HG02763 (cell line): ENCODE results near the gene KTN1.

ENCODE experiments used
- ATAC-seq: cut with Tn5 transposase; IDR thresholded peaks from one replicate; pipeline ENCODE4 v1.9.1; 2021; ENCODE audit warnings: mild to moderate bottlenecking, moderate library complexity; ENCODE audit not compliant: unreplicated experiment

The KTN1 gene

DNA sequence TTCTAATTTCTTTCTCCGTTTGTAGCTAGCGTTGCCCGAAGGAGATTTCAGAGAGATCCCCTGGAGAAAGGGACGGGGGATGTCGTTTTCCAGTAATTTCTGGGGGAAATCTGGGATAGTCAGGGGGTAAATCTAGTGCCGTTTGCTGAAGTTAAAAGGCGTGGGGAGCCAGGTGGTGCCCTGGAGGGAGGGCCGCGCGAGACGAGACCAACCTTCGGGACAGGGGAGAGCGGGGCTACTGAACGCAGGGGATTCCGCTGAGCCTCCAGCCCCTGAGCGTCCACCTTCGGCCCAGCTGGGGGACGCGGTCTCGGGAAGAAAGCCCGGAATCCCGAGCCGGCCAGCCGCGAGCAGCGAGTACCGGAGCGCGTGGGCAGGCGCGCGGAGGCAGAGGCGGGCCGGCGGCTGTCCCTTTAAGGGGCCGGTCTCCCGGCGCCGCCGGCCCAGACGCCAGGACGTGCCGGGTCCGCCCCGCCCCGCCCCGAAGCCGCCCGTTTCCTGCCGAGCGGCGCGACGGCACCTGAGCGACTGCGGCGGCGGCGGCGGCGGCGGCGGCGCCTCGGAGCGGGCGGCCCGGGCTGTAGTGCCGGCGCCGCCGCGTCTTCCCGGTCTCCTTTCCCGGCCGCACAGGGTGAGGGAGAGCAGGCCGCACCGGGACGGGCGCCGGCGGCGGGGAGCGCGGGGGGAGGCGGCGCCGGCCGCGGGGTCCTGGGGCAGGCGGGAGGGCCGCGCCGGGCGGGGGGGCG, at the start of gene KTN1:
Gene KTN1, plus strand, starts transcription at position 484 of the 746 bp plus-strand sequence. CDS start 31,842 bp downstream, outside the sequence.
- peak; percentile 81 for ATAC-seq

DNA sequence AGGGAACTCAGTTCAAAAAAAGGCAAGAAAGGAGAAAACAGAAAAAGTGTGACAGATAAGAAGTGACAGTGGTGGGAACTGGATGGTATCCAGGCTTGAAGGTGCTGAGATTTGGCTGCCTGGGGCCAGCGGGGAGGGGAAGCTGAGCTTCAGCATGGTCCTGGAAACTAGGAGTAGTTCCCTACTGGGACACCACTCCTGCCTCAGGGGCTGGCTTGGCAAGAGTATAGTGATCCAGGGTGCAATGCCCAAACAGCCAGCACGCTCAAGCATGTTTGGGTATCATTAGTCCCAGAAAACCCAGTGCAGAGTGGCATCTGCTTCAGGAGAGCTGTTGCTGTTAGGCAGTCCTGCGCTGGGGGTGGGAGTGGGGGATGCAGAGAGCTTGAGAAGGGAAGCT, 49.5 kb upstream of the KTN1 start:
- ATAC-seq = no peak

DNA sequence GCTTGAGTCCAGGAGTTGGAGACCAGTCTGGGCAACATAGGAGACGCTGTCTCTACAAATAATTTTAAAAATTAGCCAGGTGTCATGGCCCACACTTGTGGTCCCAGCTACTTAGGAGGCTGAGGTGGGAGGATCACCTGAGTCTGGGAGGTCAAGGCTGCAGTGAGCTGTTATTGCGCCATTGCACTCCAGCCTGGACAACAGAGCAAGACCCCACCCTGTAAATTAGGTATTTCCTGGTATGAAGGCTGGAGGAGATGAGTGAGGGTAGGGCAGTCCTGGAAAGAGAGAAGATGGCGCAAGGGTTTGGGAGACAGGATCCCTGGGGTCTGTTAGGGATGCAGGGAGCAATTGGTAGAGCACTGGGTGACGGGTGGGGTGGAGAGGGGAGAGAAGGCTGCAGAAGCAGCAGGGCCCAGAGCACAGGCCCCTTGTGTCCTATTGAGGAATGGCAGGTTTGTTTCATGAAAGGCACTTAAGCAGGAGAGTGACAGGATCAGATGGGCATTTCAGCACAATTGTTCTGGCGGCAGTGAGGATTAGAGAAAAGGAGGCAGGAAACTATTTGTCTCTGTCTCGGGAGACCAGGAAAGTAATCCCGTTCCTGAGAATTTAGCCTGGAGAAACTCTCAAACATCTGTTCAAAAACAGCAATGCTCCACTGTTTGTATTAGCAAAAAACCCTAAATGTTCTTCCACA, 47.2 kb upstream of the KTN1 start:
- ATAC-seq = no peak

- ATAC-seq = no peak
These were observed 46.0 kb upstream of the KTN1 start for GRCh38 chr14:55533960-55534359.

GRCh38 chr14:55535516-55536203, 44.3 kb upstream of the KTN1 start:
- ATAC-seq = no peak

GRCh38 chr14:55536204-55536708, 43.8 kb upstream of the KTN1 start:
- ATAC-seq = no peak

- ATAC-seq = no peak
These were observed 42.2 kb upstream of the KTN1 start for GRCh38 chr14:55537782-55538181.

- ATAC-seq = no peak
These were observed 40.0 kb upstream of the KTN1 start for GRCh38 chr14:55539975-55540374.

DNA sequence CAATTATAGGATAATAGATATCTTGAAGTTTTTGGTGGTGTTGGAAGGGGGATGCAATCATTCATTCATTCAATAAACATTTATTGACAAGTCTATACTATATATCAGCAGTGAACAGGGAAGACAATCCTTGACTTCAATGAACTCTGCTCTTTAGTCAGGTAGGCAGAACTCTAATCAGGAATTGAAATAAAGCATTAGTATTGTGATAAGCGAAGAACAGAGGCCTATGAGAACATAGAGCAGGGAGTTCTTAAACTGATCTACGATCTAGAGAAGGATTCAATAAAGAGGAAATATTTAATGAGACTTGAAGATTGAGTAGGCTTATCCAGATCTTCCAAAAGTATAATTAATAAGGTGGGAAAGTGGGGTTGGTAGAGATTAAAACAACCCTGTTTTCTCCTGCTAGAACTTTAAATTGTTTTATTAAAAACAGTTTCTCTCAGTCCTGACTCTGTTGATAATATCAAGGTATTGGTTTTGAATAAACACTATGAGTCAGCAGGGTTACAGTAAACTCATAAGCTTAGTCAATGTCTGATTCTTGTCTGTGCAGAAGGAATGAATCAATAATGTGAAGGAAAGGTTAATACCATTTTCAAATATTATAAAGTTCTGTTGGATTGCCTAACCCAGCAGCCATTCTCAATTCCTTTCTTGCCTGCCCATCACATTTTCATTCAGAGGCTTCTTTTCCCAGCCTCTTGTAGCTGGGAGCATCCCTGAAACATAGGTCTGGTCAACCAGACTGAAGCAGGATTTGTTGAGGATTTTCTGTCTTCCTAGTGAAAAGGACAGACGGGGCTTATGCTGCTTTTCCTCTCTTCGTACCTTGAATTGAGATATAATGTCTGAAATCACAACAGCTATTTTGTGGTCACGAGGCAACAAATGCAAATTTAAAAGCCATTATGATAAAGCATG, 38.9 kb upstream of the KTN1 start:
- ATAC-seq = no peak

DNA sequence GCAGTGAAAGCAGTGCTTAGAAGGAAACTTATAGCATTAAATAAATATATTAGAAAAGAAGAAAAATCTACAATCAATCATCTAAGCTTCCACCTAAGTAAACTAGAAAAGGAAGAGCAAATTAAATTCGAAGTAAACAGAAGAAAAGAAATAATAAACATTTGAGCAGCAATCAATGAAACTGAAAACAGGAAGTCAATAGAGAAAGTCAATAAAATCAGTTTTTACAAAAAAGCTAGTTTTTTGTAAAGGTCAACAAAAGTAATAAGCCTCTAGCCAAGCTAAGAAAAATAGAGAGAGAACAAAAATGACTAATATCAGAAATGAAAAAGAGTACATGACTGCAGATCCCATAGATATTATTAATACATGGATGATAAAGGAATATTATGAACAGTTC, 34.2 kb upstream of the KTN1 start:
- peak; percentile 8 for ATAC-seq

DNA sequence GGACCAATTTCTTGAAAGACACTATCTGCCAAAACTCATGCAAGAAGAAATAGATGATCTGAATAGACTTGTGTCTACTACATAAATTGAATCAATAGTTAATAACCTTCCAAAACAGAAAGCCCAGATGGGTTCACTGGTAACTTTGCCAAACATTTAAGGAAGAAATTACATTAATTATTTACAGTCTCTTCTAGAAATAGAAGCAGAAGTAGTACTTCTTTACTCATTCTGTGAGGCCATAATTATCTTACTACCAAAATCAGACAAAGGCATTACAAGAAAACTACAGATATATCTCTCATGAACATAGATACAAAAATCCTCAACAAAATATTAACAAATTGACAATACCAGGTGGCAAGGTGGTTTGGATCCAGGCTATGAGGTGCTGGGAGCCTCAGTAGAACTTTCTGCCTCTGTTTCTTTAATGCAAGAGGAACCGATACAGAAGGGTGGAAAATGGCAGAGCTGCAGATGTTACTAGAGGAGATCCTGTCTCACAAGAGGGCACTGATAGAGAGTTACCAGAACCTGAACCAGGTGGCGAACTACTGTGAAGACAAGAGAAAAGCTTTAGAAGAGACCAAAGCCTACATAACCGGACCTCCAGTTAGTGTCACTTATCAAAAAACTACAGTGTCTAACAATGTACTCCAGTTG, 33.7 kb upstream of the KTN1 start:
- ATAC-seq = peak; percentile 77

GRCh38 chr14:55547650-55548315, 32.2 kb upstream of the KTN1 start:
- ATAC-seq = no peak

- no peak for ATAC-seq
These were observed 26.2 kb upstream of the KTN1 start for GRCh38 chr14:55553791-55554190.

GRCh38 chr14:55556929-55557623, 22.9 kb upstream of the KTN1 start:
- ATAC-seq = no peak

GRCh38 chr14:55562135-55562534, 17.9 kb upstream of the KTN1 start:
- no peak for ATAC-seq

GRCh38 chr14:55568618-55569017, 11.4 kb upstream of the KTN1 start:
- no peak for ATAC-seq

GRCh38 chr14:55571125-55571889, 8.7 kb upstream of the KTN1 start:
- ATAC-seq = peak; percentile 55

DNA sequence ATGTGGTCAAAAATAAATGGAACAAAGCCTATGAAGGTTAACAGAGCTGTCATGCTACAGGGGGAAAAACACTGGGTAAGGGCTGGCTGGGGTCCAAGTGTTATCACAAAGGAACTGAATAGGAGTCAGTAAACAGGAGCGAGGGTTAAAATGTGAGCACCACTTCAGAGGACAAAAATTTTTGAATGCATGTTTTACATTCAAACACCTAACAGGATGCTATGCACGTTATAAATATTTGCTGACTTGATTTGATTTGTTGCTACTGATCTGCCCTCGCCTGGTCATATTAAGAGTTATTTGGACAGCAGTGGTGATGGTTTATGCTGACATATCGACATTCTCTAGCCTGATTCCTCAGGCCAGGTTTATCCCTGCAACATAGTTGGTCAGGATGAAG, 7.4 kb upstream of the KTN1 start:
- no peak for ATAC-seq
